Measurements from ENCODE around the gene SLC27A2.

SLC27A2 gene

GRCh38 chr15:50192926-50193620 lies 11.1 kb downstream of the SLC27A2 start:
- DNase-seq = no peak

- DNase-seq = no peak
Observed at GRCh38 chr15:50202003-50202402, 20.0 kb downstream of the SLC27A2 start.

GRCh38 chr15:50206020-50206419 lies 24.0 kb downstream of the SLC27A2 start:
- no peak for DNase-seq

GRCh38 chr15:50209809-50210208 lies 27.8 kb downstream of the SLC27A2 start:
- no peak for DNase-seq

GRCh38 chr15:50210462-50211157 lies 28.6 kb downstream of the SLC27A2 start:
- no peak for DNase-seq

- DNase-seq = no peak
Observed at GRCh38 chr15:50218291-50218690, 36.3 kb downstream of the SLC27A2 start.

GRCh38 chr15:50218691-50219090 lies 36.7 kb downstream of the SLC27A2 start:
- DNase-seq = no peak

- DNase-seq = no peak
Observed at GRCh38 chr15:50219820-50220219, 37.8 kb downstream of the SLC27A2 start.

GRCh38 chr15:50222181-50222580 lies 40.2 kb downstream of the SLC27A2 start:
- no peak for DNase-seq

- no peak for DNase-seq
Observed at GRCh38 chr15:50224606-50225005, 42.6 kb downstream of the SLC27A2 start.

- no peak for DNase-seq
Observed at GRCh38 chr15:50225057-50225456, 43.1 kb downstream of the SLC27A2 start.

GRCh38 chr15:50225938-50226337 lies 43.9 kb downstream of the SLC27A2 start:
- DNase-seq = no peak

GRCh38 chr15:50227076-50227475 lies 45.1 kb downstream of the SLC27A2 start:
- DNase-seq = no peak

- no peak for DNase-seq
Observed at GRCh38 chr15:50228866-50229265, 46.9 kb downstream of the SLC27A2 start.

- DNase-seq = no peak
Observed at GRCh38 chr15:50229336-50229735, 47.3 kb downstream of the SLC27A2 start.

GRCh38 chr15:50231761-50232160 lies 49.8 kb downstream of the SLC27A2 start:
- no peak for DNase-seq

- DNase-seq = no peak
Observed at GRCh38 chr15:50232791-50233190, 50.8 kb downstream of the SLC27A2 start.

GRCh38 chr15:50233192-50233736 lies 51.3 kb downstream of the SLC27A2 start:
- DNase-seq = no peak

- DNase-seq = no peak
Observed at GRCh38 chr15:50234764-50235163, 52.8 kb downstream of the SLC27A2 start.

GRCh38 chr15:50235794-50236193 lies 53.8 kb downstream of the SLC27A2 start:
- no peak for DNase-seq

GRCh38 chr15:50236433-50236832 lies 54.4 kb downstream of the SLC27A2 start:
- DNase-seq = no peak

GRCh38 chr15:50238255-50238654 lies 56.3 kb downstream of the SLC27A2 start:
- DNase-seq = no peak

- no peak for DNase-seq
Observed at GRCh38 chr15:50241684-50242450, 59.9 kb downstream of the SLC27A2 start.

- no peak for DNase-seq
Observed at GRCh38 chr15:50244153-50244552, 62.2 kb downstream of the SLC27A2 start.

Measured in retina (tissue), 1 donor.